Fibroblast of mammary gland (primary cell): ENCODE data around the gene OBSCN.
"Not testable (repeated sequence)": the region's sequence is repeated elsewhere in the genome, so short reads cannot be mapped to it uniquely, and the experiment has no call there.

Source experiments
- DNase-seq: peaks from one replicate; pipeline ENCODE4 v3.0.0-alpha.2; 2010; ENCODE audit warnings: low read depth
- H3K4me3 ChIP-seq: 2 replicates; pipeline ENCODE4 v1.5.1; 2011; ENCODE audit warnings: low read depth, mild to moderate bottlenecking, low read length, moderate library complexity; ENCODE audit not compliant: control insufficient read depth
- CTCF ChIP-seq: conservative IDR thresholded peaks from 2 replicates; pipeline ENCODE4 v1.5.1; 2011; ENCODE audit warnings: low read depth, low read length, inconsistent platforms; ENCODE audit not compliant: control insufficient read depth, insufficient read depth

The OBSCN gene

GRCh38 chr1:228224198-228225164 lies 16.6 kb downstream of the OBSCN start:
- DNase-seq: no peak
- H3K4me3 ChIP-seq: no peak overlapping the region
- TF ChIP-seq CTCF: no peak

GRCh38 chr1:228225165-228225710 lies 17.4 kb downstream of the OBSCN start:
- no peak overlapping the region for H3K4me3 ChIP-seq
- TF ChIP-seq CTCF: no peak
- no peak for DNase-seq

GRCh38 chr1:228225740-228226139 lies 17.9 kb downstream of the OBSCN start:
- no peak for DNase-seq
- no peak for TF ChIP-seq CTCF
- no peak overlapping the region for H3K4me3 ChIP-seq

- no peak for TF ChIP-seq CTCF
- H3K4me3 ChIP-seq: no peak overlapping the region
- no peak for DNase-seq
Observed at GRCh38 chr1:228226141-228226874, 18.5 kb downstream of the OBSCN start.

GRCh38 chr1:228226956-228227791 lies 19.3 kb downstream of the OBSCN start:
- no peak for TF ChIP-seq CTCF
- no peak overlapping the region for H3K4me3 ChIP-seq
- DNase-seq: peak; percentile 34

GRCh38 chr1:228228147-228228546 lies 20.3 kb downstream of the OBSCN start:
- H3K4me3 ChIP-seq: not testable (repeated sequence)
- peak; percentile 6 for DNase-seq
